B cell (primary cell): ENCODE results near the gene TBXAS1. TPM values are rescaled to one million over a fixed set of nuclear protein-coding genes. Genes with fewer than 3 reads are reported as not detected.

ENCODE experiments used
- ATAC-seq: fragments of 200-7000 bp; cut with Tn5 transposase; one replicate; pipeline ENCODE4 v1.10.0; 2021; ENCODE audit warnings: low read depth, mild to moderate bottlenecking, moderate number of reproducible peaks, moderate library complexity
- CTCF ChIA-PET: fragments of 350-600 bp; sonication (Branson Sonifier 250); formaldehyde crosslinking; loops from one replicate; lab custom pipeline; 2021; ENCODE audit warnings: antibody characterized with exemption, inconsistent platforms; lab: Charles Lee
- POLR2A ChIA-PET: fragments of 350-600 bp; sonication (Branson Sonifier 250); formaldehyde crosslinking; loops from one replicate; lab custom pipeline; 2021; ENCODE audit warnings: antibody characterized with exemption; lab: Charles Lee
- DNase-seq: peaks from one replicate; pipeline ENCODE4 v3.0.0; 2013
- H2AFZ ChIP-seq: 2 replicates; pipeline ENCODE4 v1.6.1; 2012; ENCODE audit warnings: mild to moderate bottlenecking, low read depth, low read length; ENCODE audit not compliant: insufficient read depth, poor library complexity, severe bottlenecking
- H3K27ac ChIP-seq, 2 donors: 1 replicate in 1 of 2; 2 replicates in 1 of 2; pipeline ENCODE4 v1.5.1; 2012 to 2013; ENCODE audit warnings: low read length in 2 of 2, mild to moderate bottlenecking in 2 of 2, moderate library complexity in 1 of 2
- H3K27me3 ChIP-seq, 4 experiments: fragments of 200-600 bp in 1 of 4; sonication (generic) in 1 of 4; replicated peaks in 1 of 4; 1 replicate in 2 of 4; 2 replicates in 2 of 4; pipeline versions ENCODE4 v1.6.1 to v1.7.0; 2013 to 2016; ENCODE audit warnings: low read length in 3 of 4, mild to moderate bottlenecking in 2 of 4, mixed read lengths in 1 of 4, moderate library complexity in 1 of 4; ENCODE audit not compliant: insufficient read depth in 4 of 4, control insufficient read depth in 3 of 4; ENCODE audit errors: control extremely low read depth in 1 of 4
- H3K36me3 ChIP-seq, 2 experiments: replicated peaks in 1 of 2; 1 replicate in 1 of 2; 2 replicates in 1 of 2; pipeline versions ENCODE4 v1.6.1 to v1.7.1; 2013; ENCODE audit warnings: low read length in 1 of 2; ENCODE audit not compliant: insufficient read depth in 2 of 2, control insufficient read depth in 1 of 2; ENCODE audit errors: control extremely low read depth in 1 of 2, extremely low read depth in 1 of 2
- H3K4me1 ChIP-seq, 2 donors: fragments of 200-600 bp in 1 of 2; sonication (generic) in 1 of 2; 1 replicate in 1 of 2; 2 replicates in 1 of 2; pipeline versions ENCODE4 v1.5.1 to v1.6.1; 2013 to 2017; ENCODE audit warnings: low read length in 2 of 2; ENCODE audit not compliant: control insufficient read depth in 2 of 2, insufficient read depth in 2 of 2
- H3K4me2 ChIP-seq: replicated peaks from 2 replicates; pipeline ENCODE3; 2012; ENCODE audit warnings: mild to moderate bottlenecking, low read depth, low read length; ENCODE audit not compliant: poor library complexity, severe bottlenecking
- H3K4me3 ChIP-seq, 5 experiments: fragments of 200-600 bp in 1 of 5; sonication (generic) in 1 of 5; 1 replicate in 3 of 5; 2 replicates in 2 of 5; pipeline versions ENCODE4 v1.5.1 to v1.7.0; 2011 to 2016; ENCODE audit warnings: low read length in 4 of 5, mild to moderate bottlenecking in 4 of 5, low read depth in 2 of 5, control low read depth in 1 of 5, moderate library complexity in 1 of 5; ENCODE audit not compliant: insufficient read depth in 1 of 5; ENCODE audit errors: control extremely low read depth in 1 of 5, extremely low read depth in 1 of 5
- H3K79me2 ChIP-seq: fragments of 200-600 bp; sonication (generic); one replicate; pipeline ENCODE4 v1.6.0; 2016; ENCODE audit warnings: low read length; ENCODE audit not compliant: control insufficient read depth, insufficient read depth
- H3K9ac ChIP-seq: fragments of 200-600 bp; sonication (generic); 2 replicates; pipeline ENCODE4 v1.6.1; 2017; ENCODE audit warnings: mild to moderate bottlenecking, low read length, moderate library complexity
- H3K9me3 ChIP-seq, 3 donors: one replicate each; pipeline versions ENCODE4 v1.6.1 to v1.7.1; 2013; ENCODE audit warnings: low read length in 2 of 3; ENCODE audit not compliant: control insufficient read depth in 2 of 3, insufficient read depth in 1 of 3; ENCODE audit errors: control extremely low read depth in 1 of 3
- H4K20me1 ChIP-seq: 2 replicates; pipeline ENCODE4 v1.6.0; 2012; ENCODE audit warnings: mild to moderate bottlenecking, low read length; ENCODE audit not compliant: insufficient read depth, control insufficient read depth, poor library complexity, severe bottlenecking
- H3K27ac Mint-ChIP-seq: one replicate; pipeline ENCODE4 v1.8.0; 2021; ENCODE audit warnings: mixed read lengths
- H3K27me3 Mint-ChIP-seq: one replicate; pipeline ENCODE4 v1.8.0; 2021; ENCODE audit warnings: mixed read lengths
- H3K4me1 Mint-ChIP-seq: one replicate; pipeline ENCODE4 v1.8.0; 2021; ENCODE audit warnings: mixed read lengths
- H3K4me3 Mint-ChIP-seq: one replicate; pipeline ENCODE4 v1.8.0; 2021; ENCODE audit warnings: mixed read lengths
- H3K9me3 Mint-ChIP-seq: one replicate; pipeline ENCODE4 v1.8.0; 2022; ENCODE audit warnings: mixed read lengths; ENCODE audit not compliant: insufficient read depth
- EZH2 ChIP-seq: IDR thresholded peaks from 2 replicates; pipeline ENCODE4 v1.6.1; 2012; ENCODE audit warnings: borderline replicate concordance, low read depth, mild to moderate bottlenecking, moderate library complexity, low read length; ENCODE audit not compliant: insufficient read depth, poor library complexity, severe bottlenecking
- WGBS: methylation state at CpG from one replicate; pipeline ENCODE4 v1.1.5; 2013; ENCODE audit warnings: missing lambda C conversion rate; ENCODE audit not compliant: insufficient coverage; 5-methylcytosine and 5-hydroxymethylcytosine counted together
- intact Hi-C: fragments of 100-400 bp; cut with micrococcal nuclease; formaldehyde crosslinking; loops from one replicate; pipeline ENCODE4 v1.10.0; 2022
- polyA plus RNA-seq: library from polyadenylated mRNA; depleted of rRNA; stranded (reverse); fragments of >200 nt; gene quantifications from 2 replicates; pipeline ENCODE4 v1.2.3, GENCODE V29; 2012
- total RNA-seq, 2 donors: library from RNA; stranded (reverse); fragments of 120-200 nt in 1 of 2; gene quantifications; 1 replicate in 1 of 2; 2 replicates in 1 of 2; pipeline versions ENCODE4 v1.2.3 to v1.2.4, GENCODE V29; 2013 to 2022
- TF ChIP-seq, protein P1 (sequence below): fragments of 200-600 bp; IDR thresholded peaks from one replicate; pipeline ENCODE4 v1.8.0; 2022; ENCODE audit warnings: antibody characterized with exemption, mild to moderate bottlenecking

Gene TBXAS1
- total and polyA plus RNA-seq, 2 donors (not counting 1 experiment from before 2014, with no cell fraction given): 8.1 to 21.0 TPM

DNA sequence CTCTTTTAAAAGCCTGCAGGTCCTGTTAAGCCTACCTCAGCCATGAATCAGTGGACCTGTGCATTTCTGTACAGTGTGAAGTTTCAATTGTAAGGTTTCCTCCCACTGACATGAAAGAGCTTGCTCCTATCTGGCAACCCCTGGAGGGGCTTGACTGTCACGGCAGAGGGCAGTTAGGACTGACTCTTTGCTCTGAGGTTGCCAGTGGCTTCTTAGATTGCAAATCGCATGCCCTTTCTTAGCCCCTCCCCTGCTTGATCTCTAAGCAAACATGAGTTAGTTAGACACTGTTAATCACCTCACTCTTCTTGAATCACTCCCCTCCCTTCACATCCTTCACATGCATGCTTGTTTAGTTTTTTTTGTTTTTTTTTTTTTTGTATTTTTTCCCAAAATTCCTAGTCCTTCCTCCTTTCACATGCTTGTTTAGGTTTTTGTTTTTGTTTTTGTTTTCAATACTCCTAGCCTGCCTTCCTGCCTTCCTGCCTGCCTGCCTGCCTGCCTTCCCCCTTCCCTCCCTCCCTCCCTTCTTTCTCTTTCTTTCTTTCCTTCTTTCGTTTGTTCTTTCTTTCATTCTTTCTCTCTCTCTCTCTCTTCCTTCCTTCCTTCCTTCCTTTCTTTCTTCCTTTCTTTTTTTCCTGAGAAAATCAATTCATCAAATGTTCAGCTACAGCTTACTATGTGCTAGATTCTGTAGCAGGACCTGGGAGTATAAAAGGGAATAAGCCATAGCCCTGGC, 45.2 kb upstream of the TBXAS1 start:
- Mint-ChIP-seq H3K27me3 (peaks cover 19% of the 10 kb centered on the region), H3K4me1 (peaks cover 5% of the 10 kb centered on the region), H3K9me3 (no peaks in the 10 kb centered on the region), H3K27ac (no peak overlapping the region), H3K4me3 (no peak overlapping the region)
- intact Hi-C loops: no loop called here
- TF ChIP-seq, protein P1, sequence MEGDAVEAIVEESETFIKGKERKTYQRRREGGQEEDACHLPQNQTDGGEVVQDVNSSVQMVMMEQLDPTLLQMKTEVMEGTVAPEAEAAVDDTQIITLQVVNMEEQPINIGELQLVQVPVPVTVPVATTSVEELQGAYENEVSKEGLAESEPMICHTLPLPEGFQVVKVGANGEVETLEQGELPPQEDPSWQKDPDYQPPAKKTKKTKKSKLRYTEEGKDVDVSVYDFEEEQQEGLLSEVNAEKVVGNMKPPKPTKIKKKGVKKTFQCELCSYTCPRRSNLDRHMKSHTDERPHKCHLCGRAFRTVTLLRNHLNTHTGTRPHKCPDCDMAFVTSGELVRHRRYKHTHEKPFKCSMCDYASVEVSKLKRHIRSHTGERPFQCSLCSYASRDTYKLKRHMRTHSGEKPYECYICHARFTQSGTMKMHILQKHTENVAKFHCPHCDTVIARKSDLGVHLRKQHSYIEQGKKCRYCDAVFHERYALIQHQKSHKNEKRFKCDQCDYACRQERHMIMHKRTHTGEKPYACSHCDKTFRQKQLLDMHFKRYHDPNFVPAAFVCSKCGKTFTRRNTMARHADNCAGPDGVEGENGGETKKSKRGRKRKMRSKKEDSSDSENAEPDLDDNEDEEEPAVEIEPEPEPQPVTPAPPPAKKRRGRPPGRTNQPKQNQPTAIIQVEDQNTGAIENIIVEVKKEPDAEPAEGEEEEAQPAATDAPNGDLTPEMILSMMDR: no peak
- no peak for TF ChIP-seq EZH2
- no peak for DNase-seq
- H3K9ac ChIP-seq: no peak overlapping the region
- H3K9me3 ChIP-seq: no peaks in the 10 kb centered on the region
- peaks cover 0 to 7% (median 2%) of the 10 kb centered on the region in 4 experiments for H3K27me3 ChIP-seq
- ChIA-PET POLR2A (interaction anchor here (0.5 to 1.0 kb wide), 2 partner anchors 135 to 210 kb away, joined by 4 to 7 read pairs; no protein-coding TSS in a partner anchor), CTCF (interaction anchor here (0.7 to 1.7 kb wide), 3 partner anchors 96 to 219 kb away, joined by 3 to 6 read pairs (median 4); no protein-coding TSS in a partner anchor)
- no peaks in the 10 kb centered on the region for H3K79me2 ChIP-seq
- H2AFZ ChIP-seq: no peak overlapping the region
- no peaks in the 10 kb centered on the region for H4K20me1 ChIP-seq
- no peak overlapping the region for H3K4me2 ChIP-seq
- no peak for ATAC-seq
- no peaks in the 10 kb centered on the region for H3K36me3 ChIP-seq
- 89% methylated on average over 3 of the region's 3 CpGs for WGBS
- H3K4me1 ChIP-seq: peaks cover under 1 to 1% of the 10 kb centered on the region in 2 donors
- no peak overlapping the region for H3K27ac ChIP-seq
- H3K4me3 ChIP-seq: no peak overlapping the region

DNA sequence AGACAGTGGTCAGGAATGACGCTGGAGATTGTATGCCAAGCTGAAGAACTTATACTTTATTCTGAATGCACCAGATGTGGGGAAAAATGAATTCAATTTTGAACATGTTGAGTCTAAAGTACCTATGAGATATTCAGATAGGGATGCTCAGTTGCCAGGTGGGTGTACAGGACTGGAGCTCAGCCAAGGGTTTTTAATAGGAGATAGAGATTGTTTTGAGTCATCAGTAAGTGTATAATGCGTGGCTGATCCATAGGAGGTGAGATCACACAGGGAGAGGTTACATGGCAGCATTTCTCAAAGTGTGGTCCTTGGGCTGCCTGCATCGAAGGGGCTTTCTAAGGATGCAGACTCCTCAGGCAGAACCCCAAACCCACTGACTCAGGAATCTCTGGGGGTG, 44.4 kb upstream of the TBXAS1 start:
- POLR2A ChIA-PET: no interaction called here
- H3K4me1 ChIP-seq: no peaks in the 10 kb centered on the region
- H3K4me2 ChIP-seq: no peak overlapping the region
- DNase-seq (no peak), ATAC-seq (no peak)
- CTCF ChIA-PET: interaction anchor here (1.7 kb wide), 1 partner anchor 216 kb away, joined by 4 read pairs; no protein-coding TSS in a partner anchor
- no peaks in the 10 kb centered on the region for H4K20me1 ChIP-seq
- 100% methylated on average over 1 of the region's 3 CpGs for WGBS
- no peak overlapping the region for H3K9ac ChIP-seq
- no peaks in the 10 kb centered on the region for H3K9me3 ChIP-seq
- no peaks in the 10 kb centered on the region for H3K36me3 ChIP-seq
- H2AFZ ChIP-seq: no peak overlapping the region
- no peak overlapping the region for H3K4me3 ChIP-seq
- peaks cover 0 to 4% (median 1%) of the 10 kb centered on the region in 4 experiments for H3K27me3 ChIP-seq
- intact Hi-C loops: no loop called here
- H3K4me3 Mint-ChIP-seq: no peak overlapping the region
- peaks cover 12% of the 10 kb centered on the region for H3K27me3 Mint-ChIP-seq
- no peaks in the 10 kb centered on the region for H3K4me1 Mint-ChIP-seq
- no peaks in the 10 kb centered on the region for H3K9me3 Mint-ChIP-seq
- no peak overlapping the region for H3K27ac Mint-ChIP-seq
- TF ChIP-seq, protein P1: no peak
- no peak for TF ChIP-seq EZH2
- H3K79me2 ChIP-seq: no peaks in the 10 kb centered on the region
- H3K27ac ChIP-seq: no peak overlapping the region
